Measurements from ENCODE around the gene BANF2.

GRCh38 chr20:17730071-17730470, 30.3 kb downstream of the BANF2 start:
- no peak for TF ChIP-seq POLR2AphosphoS5 (IDR thresholded peaks at IDR 0.05)
- no peak for TF ChIP-seq CTCF (IDR thresholded peaks at IDR 0.05)
- TF ChIP-seq POLR2A (IDR thresholded peaks at IDR 0.05; ENCODE audit: low read depth): no peak
- TF ChIP-seq EP300 (IDR thresholded peaks at IDR 0.05): no peak
